Hematopoietic multipotent progenitor cell (in vitro differentiated cells): ENCODE data around the gene GATAD2B. TPM values are rescaled to one million over a fixed set of nuclear protein-coding genes. Genes with fewer than 3 reads are reported as not detected.
"Not testable (repeated sequence)": the region's sequence is repeated elsewhere in the genome, so short reads cannot be mapped to it uniquely, and the experiment has no call there.

ENCODE experiments used
- DNase-seq, 3 donors: peaks; one replicate each; pipeline ENCODE4 v3.0.0-alpha.2; 2011 to 2015; ENCODE audit warnings: low read depth in 2 of 3, low spot score in 2 of 3
- small RNA-seq: library from RNA; depleted of rRNA; stranded (forward); fragments of <200 nt; gene quantifications from one replicate; pipeline ENCODE3, GENCODE V24; 2012
- total RNA-seq: library from RNA; depleted of rRNA; stranded (reverse); fragments of >200 nt; gene quantifications from one replicate; pipeline ENCODE4 v1.2.3, GENCODE V29; 2012

GATAD2B gene
- total RNA-seq, 1 donor = 33.7 TPM

DNA sequence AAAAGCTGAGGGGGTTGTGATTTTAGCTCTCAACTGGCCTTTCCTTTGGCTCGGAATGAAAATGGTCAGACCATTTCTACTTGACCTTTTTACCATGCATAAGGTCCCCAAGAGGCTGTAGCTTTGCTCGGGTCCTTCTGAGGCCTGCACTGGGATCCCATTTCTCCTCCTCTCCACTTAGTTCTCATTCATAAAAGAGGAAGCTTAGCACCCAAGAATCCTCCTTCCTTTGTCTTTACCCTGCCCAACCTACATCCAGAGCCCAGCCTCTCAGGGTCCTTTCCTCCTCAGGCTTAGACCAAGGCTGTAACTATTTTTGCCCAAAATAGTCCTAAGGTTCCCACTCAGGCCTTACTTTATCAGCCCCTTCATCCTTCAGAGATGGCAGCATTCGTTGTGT, 153.6 kb downstream of the GATAD2B start:
- DNase-seq = no peak

GRCh38 chr1:153768316-153769181, 154.2 kb downstream of the GATAD2B start:
- DNase-seq = no peak

GRCh38 chr1:153767519-153767918, 155.3 kb downstream of the GATAD2B start:
- no peak for DNase-seq

- not testable (repeated sequence) for DNase-seq
These were observed 156.1 kb downstream of the GATAD2B start for GRCh38 chr1:153766663-153767062.

- no peak for DNase-seq
These were observed 158.5 kb downstream of the GATAD2B start for GRCh38 chr1:153764310-153764709.

DNA sequence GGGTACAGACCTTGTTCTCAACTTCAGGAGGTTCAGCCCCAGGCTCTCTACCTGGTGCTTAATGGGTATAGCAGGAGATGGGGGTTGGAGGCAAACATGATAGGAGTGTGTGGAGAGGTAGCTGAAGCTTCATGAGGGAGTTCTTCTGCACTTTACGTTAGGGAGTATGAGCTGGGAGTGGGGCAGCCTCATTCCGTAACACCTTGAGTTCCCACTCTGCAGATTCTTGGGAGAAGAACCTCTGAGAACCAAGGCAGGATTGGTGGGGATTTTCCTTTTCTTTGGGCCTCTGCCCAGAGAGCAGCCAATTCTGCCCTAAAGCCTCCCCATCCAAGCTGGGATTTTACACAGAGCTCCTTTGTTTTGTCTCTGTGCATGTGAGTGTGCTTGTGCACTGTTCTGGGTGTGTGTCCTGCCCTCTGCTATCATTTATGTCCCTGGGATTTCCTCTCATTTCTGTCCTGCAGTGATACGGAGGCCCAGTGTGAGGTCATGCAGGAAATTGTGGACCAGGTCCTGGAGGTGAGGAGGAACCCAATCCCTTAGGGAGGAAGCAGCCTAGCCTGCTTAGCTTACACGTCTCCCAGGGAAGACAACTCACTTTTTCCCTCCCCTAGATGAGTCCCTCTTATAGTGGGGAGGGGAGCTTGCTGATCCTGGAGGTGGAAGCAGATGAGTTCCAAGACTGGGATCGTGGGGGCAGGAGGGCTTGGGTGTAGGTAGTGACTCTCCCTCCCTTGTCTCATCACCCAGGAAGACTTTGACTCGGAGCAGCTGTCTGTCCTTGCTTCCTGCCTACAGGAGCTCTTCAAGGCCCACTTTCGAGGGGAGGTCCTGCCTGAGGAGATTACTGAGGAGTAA, 159.2 kb downstream of the GATAD2B start:
- DNase-seq = no peak

DNA sequence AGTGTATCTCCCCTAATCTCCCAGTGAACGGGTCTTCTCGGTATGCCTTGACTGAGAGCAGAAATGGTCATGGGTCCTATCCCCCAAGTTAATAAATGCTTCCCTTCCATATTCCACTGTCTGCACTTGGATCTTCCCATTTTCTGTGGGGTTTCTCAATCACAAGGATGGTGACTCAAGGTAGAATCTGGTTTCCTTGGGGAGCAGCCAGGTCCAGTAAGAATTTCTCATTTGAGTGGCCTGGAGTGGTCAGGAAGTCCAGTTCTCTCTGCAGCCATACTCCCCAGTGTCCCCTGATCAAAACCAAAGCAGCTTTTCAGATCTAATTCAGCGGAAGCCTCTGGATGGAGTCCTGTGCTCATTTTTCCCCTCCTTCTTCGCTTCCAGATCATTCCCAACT, 162.3 kb downstream of the GATAD2B start:
- DNase-seq = no peak

Small RNA genes lying within 50 kb of the gene (small RNA-seq; reads per million reads assigned to genes)
- gene AL831737.1 = not detected
- not detected for gene MIR6737
- not detected for gene RF00019

Other genes with a start within 250 kb of the GATAD2B start
- 0.27 TPM for gene NPR1, start 244.3 kb downstream of the GATAD2B start, total RNA-seq
- 57.4 TPM for gene INTS3, start 194.9 kb downstream of the GATAD2B start, total RNA-seq
- gene SLC27A3, start 147.6 kb downstream of the GATAD2B start, total RNA-seq = 12.7 TPM
- 58.2 TPM for gene DENND4B, start 23.7 kb upstream of the GATAD2B start, total RNA-seq
- 15.3 TPM for gene CRTC2, start 35.6 kb upstream of the GATAD2B start, total RNA-seq
- gene SLC39A1, start 40.6 kb upstream of the GATAD2B start, total RNA-seq = 64.6 TPM
- gene CREB3L4, start 44.9 kb upstream of the GATAD2B start, total RNA-seq = 61.9 TPM
- gene JTB, start 54.7 kb upstream of the GATAD2B start, total RNA-seq = 106 TPM
- gene RAB13, start 63.4 kb upstream of the GATAD2B start, total RNA-seq = 30.7 TPM
- 2,372 TPM for gene RPS27, start 67.8 kb upstream of the GATAD2B start, total RNA-seq
- gene NUP210L, start 232.1 kb upstream of the GATAD2B start, total RNA-seq = under 0.01 TPM